ENCODE measurements around the gene TCF4.
A peak's percentile ranks its signal among the peaks of the same experiment; 100 is the strongest.

TCF4 gene

GRCh38 chr18:55419947-55420664 lies 167.9 kb downstream of the TCF4 start:
- peaks cover 7% of the 10 kb centered on the region for H3K27me3 Mint-ChIP-seq
- H3K4me1 Mint-ChIP-seq (ENCODE audit: low read depth) = peaks cover 8% of the 10 kb centered on the region
- H3K4me3 Mint-ChIP-seq = peak overlapping the region; percentile 6
- H3K36me3 Mint-ChIP-seq = no peaks in the 10 kb centered on the region
- H3K27ac Mint-ChIP-seq = no peak overlapping the region
- H3K9me3 Mint-ChIP-seq (ENCODE audit: low read depth) = no peaks in the 10 kb centered on the region

DNA sequence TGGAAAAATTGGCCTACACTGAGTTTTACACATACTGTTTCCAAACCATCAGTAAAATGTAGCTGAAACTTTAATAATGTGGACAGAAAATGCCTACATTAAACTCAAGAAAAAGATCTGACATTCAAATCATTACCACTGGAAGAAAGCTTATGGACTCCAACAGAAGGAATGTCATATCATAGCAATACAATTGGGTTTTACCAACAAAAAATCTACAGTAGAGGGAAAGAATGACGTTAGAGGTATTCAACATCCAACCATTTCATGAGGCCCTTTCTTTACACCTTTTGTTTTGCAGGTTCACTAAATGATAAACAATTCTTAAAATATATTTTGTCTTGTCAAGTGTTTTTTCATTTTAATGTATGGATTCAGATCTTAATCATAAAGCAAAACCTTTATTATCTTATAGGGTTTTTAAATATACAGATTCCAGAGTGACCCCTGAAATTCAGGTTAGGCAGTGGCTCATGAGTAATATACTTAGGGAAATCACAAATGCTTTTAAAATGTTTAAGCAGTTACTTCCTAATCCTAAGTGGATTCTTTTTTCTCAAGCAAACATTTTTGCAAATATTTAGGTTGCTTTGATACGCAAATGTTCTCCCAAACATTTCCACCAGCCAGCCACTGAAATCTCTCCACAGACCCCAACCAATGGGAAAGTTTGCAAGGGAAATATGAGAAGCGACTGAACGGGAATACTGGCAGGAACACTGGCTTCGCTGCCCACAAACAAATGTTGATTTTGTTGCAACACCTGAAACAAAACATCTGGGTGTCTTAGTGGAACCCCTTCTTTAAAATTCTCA lies 168.7 kb downstream of the TCF4 start:
- Mint-ChIP-seq H3K9me3 (ENCODE audit: low read depth) (no peaks in the 10 kb centered on the region), H3K4me3 (no peak overlapping the region), H3K27me3 (peaks cover 7% of the 10 kb centered on the region), H3K36me3 (no peaks in the 10 kb centered on the region), H3K4me1 (ENCODE audit: low read depth) (peaks cover 8% of the 10 kb centered on the region), H3K27ac (no peak overlapping the region)

GRCh38 chr18:55418439-55418838 lies 169.6 kb downstream of the TCF4 start:
- Mint-ChIP-seq H3K9me3 (ENCODE audit: low read depth) (no peaks in the 10 kb centered on the region), H3K27me3 (peaks cover 4% of the 10 kb centered on the region), H3K36me3 (no peaks in the 10 kb centered on the region), H3K4me3 (no peak overlapping the region), H3K4me1 (ENCODE audit: low read depth) (peaks cover 8% of the 10 kb centered on the region), H3K27ac (no peak overlapping the region)

DNA sequence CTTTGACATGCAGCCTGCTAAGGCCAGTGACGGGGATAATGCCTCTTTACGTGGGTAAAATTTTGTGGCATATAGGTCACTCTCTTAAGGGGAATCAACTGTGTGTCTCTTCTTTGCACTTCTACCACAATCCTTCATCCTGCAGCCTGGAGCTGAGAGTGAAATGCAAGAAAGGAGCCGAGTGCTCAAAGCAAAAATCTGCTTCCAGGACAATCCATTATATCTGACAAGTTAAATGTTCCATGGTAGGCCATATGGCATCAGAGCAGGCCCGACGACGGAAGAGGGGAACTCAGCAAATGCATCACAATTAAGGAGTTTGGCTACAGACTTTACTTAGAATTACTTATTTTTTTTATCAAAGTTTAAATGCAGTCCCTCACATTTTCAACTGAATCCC lies 171.2 kb downstream of the TCF4 start:
- H3K27me3 Mint-ChIP-seq = peaks cover 2% of the 10 kb centered on the region
- H3K27ac Mint-ChIP-seq = no peak overlapping the region
- H3K4me3 Mint-ChIP-seq = no peak overlapping the region
- H3K9me3 Mint-ChIP-seq (ENCODE audit: low read depth) = no peaks in the 10 kb centered on the region
- H3K4me1 Mint-ChIP-seq (ENCODE audit: low read depth) = peaks cover 8% of the 10 kb centered on the region
- no peaks in the 10 kb centered on the region for H3K36me3 Mint-ChIP-seq

GRCh38 chr18:55415258-55415871 lies 172.6 kb downstream of the TCF4 start:
- H3K27me3 Mint-ChIP-seq = peaks cover 2% of the 10 kb centered on the region
- H3K9me3 Mint-ChIP-seq (ENCODE audit: low read depth) = no peaks in the 10 kb centered on the region
- H3K27ac Mint-ChIP-seq = no peak overlapping the region
- peaks cover 4% of the 10 kb centered on the region for H3K4me1 Mint-ChIP-seq (ENCODE audit: low read depth)
- no peak overlapping the region for H3K4me3 Mint-ChIP-seq
- no peaks in the 10 kb centered on the region for H3K36me3 Mint-ChIP-seq

- H3K9me3 Mint-ChIP-seq (ENCODE audit: low read depth) = no peaks in the 10 kb centered on the region
- H3K27me3 Mint-ChIP-seq = no peaks in the 10 kb centered on the region
- no peaks in the 10 kb centered on the region for H3K4me1 Mint-ChIP-seq (ENCODE audit: low read depth)
- no peaks in the 10 kb centered on the region for H3K36me3 Mint-ChIP-seq
- H3K27ac Mint-ChIP-seq = no peak overlapping the region
- H3K4me3 Mint-ChIP-seq = no peak overlapping the region
Observed at GRCh38 chr18:55414475-55414874, 173.5 kb downstream of the TCF4 start.

GRCh38 chr18:55413474-55413873 lies 174.5 kb downstream of the TCF4 start:
- H3K27me3 Mint-ChIP-seq = no peaks in the 10 kb centered on the region
- H3K4me3 Mint-ChIP-seq = no peak overlapping the region
- H3K9me3 Mint-ChIP-seq (ENCODE audit: low read depth) = no peaks in the 10 kb centered on the region
- H3K27ac Mint-ChIP-seq = no peak overlapping the region
- H3K4me1 Mint-ChIP-seq (ENCODE audit: low read depth) = no peaks in the 10 kb centered on the region
- no peaks in the 10 kb centered on the region for H3K36me3 Mint-ChIP-seq

DNA sequence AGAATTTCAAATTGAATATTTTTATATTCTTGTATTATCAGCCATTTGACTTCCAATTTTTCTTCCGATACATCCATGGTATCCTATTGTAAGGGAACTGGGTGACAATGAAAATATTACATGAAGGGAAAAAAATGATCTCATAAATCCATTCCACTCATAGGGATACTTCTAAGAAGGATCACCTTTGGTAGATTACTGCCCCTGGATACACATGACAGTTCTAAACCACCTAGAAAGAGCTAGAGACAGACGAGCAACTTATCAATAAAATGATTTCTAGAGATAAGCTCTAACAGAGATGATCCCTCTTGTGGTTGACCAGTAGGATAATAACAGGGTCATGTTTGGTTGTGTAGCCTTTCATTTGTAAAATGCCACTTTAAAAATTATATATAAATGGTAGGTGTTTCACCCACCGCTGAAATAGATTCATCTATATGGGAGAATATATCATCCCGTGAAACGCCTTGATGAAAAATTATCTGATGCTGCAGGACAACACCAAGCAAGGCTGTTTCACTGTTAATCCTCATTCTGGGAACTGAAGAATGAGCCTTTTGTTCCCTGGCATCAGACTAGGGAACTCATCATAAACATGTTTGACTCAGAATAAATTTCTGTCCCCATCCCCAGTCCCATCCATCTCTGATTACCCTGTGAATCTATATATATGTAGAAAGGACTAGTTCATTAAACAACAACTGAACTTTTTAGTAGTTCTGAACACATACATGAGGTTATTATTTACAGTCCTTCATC lies 180.0 kb downstream of the TCF4 start:
- Mint-ChIP-seq H3K4me1 (ENCODE audit: low read depth) (no peaks in the 10 kb centered on the region), H3K36me3 (no peaks in the 10 kb centered on the region)

DNA sequence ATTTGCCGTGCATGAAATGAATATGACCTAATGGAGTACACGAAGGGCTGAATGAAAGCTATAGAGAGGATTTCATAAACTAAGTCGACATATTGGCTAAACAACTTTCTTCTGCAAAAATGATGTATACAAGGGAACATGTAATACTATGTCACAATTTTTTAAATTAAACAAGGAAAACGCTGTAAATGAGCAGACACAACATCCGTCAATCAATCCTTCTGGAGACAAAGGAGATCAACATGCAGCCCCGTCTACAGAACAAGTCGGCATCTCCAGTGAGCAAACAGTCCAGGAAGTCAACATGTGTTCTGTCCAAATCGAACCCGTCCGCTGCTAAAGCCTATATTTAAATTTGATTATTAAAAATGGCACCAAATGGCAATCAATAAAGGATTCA lies 180.8 kb downstream of the TCF4 start:
- Mint-ChIP-seq H3K9me3 (ENCODE audit: low read depth) (no peaks in the 10 kb centered on the region), H3K4me3 (no peak overlapping the region), H3K36me3 (no peaks in the 10 kb centered on the region), H3K4me1 (ENCODE audit: low read depth) (no peaks in the 10 kb centered on the region), H3K27ac (no peak overlapping the region), H3K27me3 (peaks cover 1% of the 10 kb centered on the region)

More for the DNA sequence above, 180.0 kb downstream of the TCF4 start:
- no peak overlapping the region for H3K4me3 Mint-ChIP-seq
- no peak overlapping the region for H3K27ac Mint-ChIP-seq
- peaks cover 1% of the 10 kb centered on the region for H3K27me3 Mint-ChIP-seq
- H3K9me3 Mint-ChIP-seq (ENCODE audit: low read depth) = no peaks in the 10 kb centered on the region

- Mint-ChIP-seq H3K4me1 (ENCODE audit: low read depth) (no peaks in the 10 kb centered on the region), H3K27me3 (peaks cover 1% of the 10 kb centered on the region), H3K27ac (no peak overlapping the region), H3K4me3 (no peak overlapping the region), H3K36me3 (no peaks in the 10 kb centered on the region), H3K9me3 (ENCODE audit: low read depth) (no peaks in the 10 kb centered on the region)
Observed at GRCh38 chr18:55406451-55406991, 181.5 kb downstream of the TCF4 start.

GRCh38 chr18:55405893-55406406 lies 182.0 kb downstream of the TCF4 start:
- H3K27me3 Mint-ChIP-seq = peaks cover 1% of the 10 kb centered on the region

GRCh38 chr18:55405475-55405874 lies 182.5 kb downstream of the TCF4 start:
- Mint-ChIP-seq H3K36me3 (no peaks in the 10 kb centered on the region), H3K4me1 (ENCODE audit: low read depth) (no peaks in the 10 kb centered on the region), H3K27me3 (peaks cover 1% of the 10 kb centered on the region), H3K4me3 (no peak overlapping the region), H3K27ac (no peak overlapping the region), H3K9me3 (ENCODE audit: low read depth) (no peaks in the 10 kb centered on the region)

More at GRCh38 chr18:55405893-55406406, 182.0 kb downstream of the TCF4 start:
- Mint-ChIP-seq H3K4me1 (ENCODE audit: low read depth) (no peaks in the 10 kb centered on the region), H3K4me3 (no peak overlapping the region), H3K36me3 (no peaks in the 10 kb centered on the region), H3K27ac (no peak overlapping the region), H3K9me3 (ENCODE audit: low read depth) (no peaks in the 10 kb centered on the region)

DNA sequence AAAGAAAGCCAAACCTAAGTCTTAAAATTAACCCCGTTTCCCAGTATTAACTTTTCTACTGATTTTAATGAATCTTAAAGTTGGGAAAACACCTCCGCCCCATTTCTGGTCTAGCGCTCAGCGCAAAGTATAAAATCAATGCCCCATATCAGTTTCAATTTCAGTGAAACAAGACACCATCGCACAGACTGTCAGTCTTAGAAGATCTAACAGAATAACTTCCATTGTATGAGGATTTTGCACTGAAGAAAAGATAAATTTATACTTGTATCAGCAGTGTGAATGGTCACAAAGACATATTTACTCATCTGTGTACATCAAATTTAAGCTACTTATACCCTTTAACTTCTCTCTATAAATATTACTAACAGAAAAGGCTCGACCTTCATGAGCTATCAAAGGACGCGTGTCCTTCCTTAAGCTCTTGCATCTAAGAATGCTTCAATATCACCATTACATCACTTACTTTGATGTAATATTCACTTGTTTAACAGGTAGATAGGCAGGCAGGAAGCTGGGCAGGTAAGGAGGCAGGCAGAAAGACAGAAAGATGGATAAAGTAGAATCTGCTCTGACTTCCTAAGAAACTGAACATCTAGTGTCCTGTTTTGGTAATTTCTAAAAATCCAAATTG lies 183.0 kb downstream of the TCF4 start:
- H3K9me3 Mint-ChIP-seq (ENCODE audit: low read depth) = no peaks in the 10 kb centered on the region
- peaks cover 1% of the 10 kb centered on the region for H3K27me3 Mint-ChIP-seq
- no peak overlapping the region for H3K27ac Mint-ChIP-seq
- H3K36me3 Mint-ChIP-seq = no peaks in the 10 kb centered on the region
- H3K4me3 Mint-ChIP-seq = no peak overlapping the region
- H3K4me1 Mint-ChIP-seq (ENCODE audit: low read depth) = no peaks in the 10 kb centered on the region
